CD14-positive monocyte (primary cell): ENCODE measurements around the gene ATG101. TPM values are rescaled to one million over a fixed set of nuclear protein-coding genes. Genes with fewer than 3 reads are reported as not detected.

ENCODE experiments used
- DNase-seq, 3 donors: peaks; one replicate each; pipeline ENCODE4 v3.0.0-alpha.2; 2011 to 2022
- H2AFZ ChIP-seq: 2 replicates; pipeline ENCODE4 v1.6.0; 2012; ENCODE audit warnings: mild to moderate bottlenecking, low read depth, low read length, inconsistent platforms; ENCODE audit not compliant: insufficient read depth, poor library complexity, severe bottlenecking
- H3K27ac ChIP-seq, 2 donors: 1 replicate in 1 of 2; 2 replicates in 1 of 2; pipeline ENCODE4 v1.5.1; 2012 to 2013; ENCODE audit warnings: low read length in 2 of 2, control low read depth in 1 of 2, inconsistent platforms in 1 of 2, low read depth in 1 of 2, mild to moderate bottlenecking in 1 of 2
- H3K27me3 ChIP-seq, 2 donors: one replicate each; pipeline versions ENCODE4 v1.6.0 to v1.6.1; 2011 to 2013; ENCODE audit warnings: low read length in 2 of 2; ENCODE audit not compliant: control insufficient read depth in 2 of 2, insufficient read depth in 2 of 2
- H3K36me3 ChIP-seq, 2 donors: replicated peaks in 1 of 2; 1 replicate in 1 of 2; 2 replicates in 1 of 2; pipeline versions ENCODE4 v1.5.1 to v1.6.1; 2012 to 2013; ENCODE audit warnings: low read length in 2 of 2, control low read depth in 1 of 2, inconsistent platforms in 1 of 2, mild to moderate bottlenecking in 1 of 2; ENCODE audit not compliant: insufficient read depth in 2 of 2, control insufficient read depth in 1 of 2
- H3K4me1 ChIP-seq, 2 donors: 1 replicate in 1 of 2; 2 replicates in 1 of 2; pipeline versions ENCODE4 v1.5.1 to v1.6.1; 2012 to 2013; ENCODE audit warnings: low read length in 2 of 2, control low read depth in 1 of 2, inconsistent platforms in 1 of 2, mild to moderate bottlenecking in 1 of 2, moderate library complexity in 1 of 2; ENCODE audit not compliant: insufficient read depth in 2 of 2, control insufficient read depth in 1 of 2
- H3K4me2 ChIP-seq: replicated peaks from 2 replicates; pipeline ENCODE3; 2012; ENCODE audit warnings: low read length, moderate library complexity, mild to moderate bottlenecking; ENCODE audit not compliant: poor library complexity, severe bottlenecking; ENCODE audit errors: extremely low read depth
- H3K4me3 ChIP-seq, 3 experiments: fragments of 200-600 bp in 1 of 3; sonication (generic) in 1 of 3; replicated peaks in 1 of 3; 1 replicate in 2 of 3; 2 replicates in 1 of 3; pipeline ENCODE4 v1.5.1; 2011 to 2013; ENCODE audit warnings: low read length in 3 of 3, mild to moderate bottlenecking in 3 of 3, control low read depth in 2 of 3, low read depth in 2 of 3, inconsistent platforms in 1 of 3, moderate library complexity in 1 of 3
- H3K79me2 ChIP-seq: 2 replicates; pipeline ENCODE4 v1.6.0; 2012; ENCODE audit warnings: mild to moderate bottlenecking, control low read depth, inconsistent platforms, low read length, moderate library complexity; ENCODE audit not compliant: insufficient read depth
- H3K9ac ChIP-seq: 2 replicates; pipeline ENCODE4 v1.6.0; 2017; ENCODE audit warnings: low read length, mild to moderate bottlenecking; ENCODE audit not compliant: insufficient read depth, poor library complexity, severe bottlenecking
- H3K9me3 ChIP-seq, 2 donors: replicated peaks in 1 of 2; 1 replicate in 1 of 2; 2 replicates in 1 of 2; pipeline versions ENCODE4 v1.5.1 to v1.6.1; 2012 to 2013; ENCODE audit warnings: low read length in 2 of 2, control low read depth in 1 of 2; ENCODE audit not compliant: control insufficient read depth in 1 of 2, insufficient read depth in 1 of 2
- H4K20me1 ChIP-seq: 2 replicates; pipeline ENCODE4 v1.6.0; 2012; ENCODE audit warnings: mild to moderate bottlenecking, low read length, control low read depth, moderate library complexity; ENCODE audit not compliant: insufficient read depth
- H3K27ac Mint-ChIP-seq, 7 donors: one replicate each; pipeline ENCODE4 v1.8.0; 2020; ENCODE audit warnings: mild to moderate bottlenecking in 7 of 7, mixed read lengths in 7 of 7, moderate library complexity in 6 of 7, inconsistent platforms in 2 of 7
- H3K27me3 Mint-ChIP-seq, 3 donors: one replicate each; pipeline ENCODE4 v1.8.0; 2021 to 2022; ENCODE audit warnings: low read depth in 3 of 3, mild to moderate bottlenecking in 3 of 3, mixed read lengths in 3 of 3, moderate library complexity in 3 of 3, inconsistent platforms in 1 of 3
- H3K36me3 Mint-ChIP-seq, 2 donors: one replicate each; pipeline ENCODE4 v1.8.0; 2020; ENCODE audit warnings: mixed read lengths in 2 of 2, inconsistent platforms in 1 of 2, mild to moderate bottlenecking in 1 of 2
- H3K4me1 Mint-ChIP-seq: one replicate; pipeline ENCODE4 v1.8.0; 2020; ENCODE audit warnings: mild to moderate bottlenecking, mixed read lengths
- H3K4me3 Mint-ChIP-seq, 2 donors: one replicate each; pipeline ENCODE4 v1.8.0; 2020; ENCODE audit warnings: mild to moderate bottlenecking in 2 of 2, mixed read lengths in 2 of 2, moderate library complexity in 1 of 2
- H3K9me3 Mint-ChIP-seq, 7 donors: one replicate each; pipeline ENCODE4 v1.8.0; 2020 to 2022; ENCODE audit warnings: mixed read lengths in 7 of 7, mild to moderate bottlenecking in 6 of 7, moderate library complexity in 6 of 7, inconsistent platforms in 2 of 7
- CTCF ChIP-seq: fragments of 200-600 bp; IDR thresholded peaks from one replicate; pipeline ENCODE4 v1.8.0; 2022; ENCODE audit warnings: antibody characterized with exemption, mild to moderate bottlenecking
- WGBS: methylation state at CpG from one replicate; pipeline ENCODE4 v1.1.5; 2013; ENCODE audit warnings: missing lambda C conversion rate; ENCODE audit not compliant: insufficient coverage; 5-methylcytosine and 5-hydroxymethylcytosine counted together
- intact Hi-C, 2 donors: fragments of 100-400 bp; cut with micrococcal nuclease; formaldehyde crosslinking; loops; one replicate each; pipeline versions ENCODE4 v1.15.0 to v1.15.1; 2023
- polyA plus RNA-seq, 3 donors: library from polyadenylated mRNA; depleted of rRNA in 1 of 3; unstranded in 2 of 3; stranded (reverse) in 1 of 3; fragments of 300-500 nt in 2 of 3; fragments of >200 nt in 1 of 3; fragmentation: Illumina TruSeq in 2 of 3; gene quantifications; 1 replicate in 2 of 3; 2 replicates in 1 of 3; pipeline ENCODE4 v1.2.3, GENCODE V29; 2012 to 2021

Gene ATG101
- polyA plus RNA-seq, 3 donors, result 20.5 to 120 (median 26.4) TPM

DNA sequence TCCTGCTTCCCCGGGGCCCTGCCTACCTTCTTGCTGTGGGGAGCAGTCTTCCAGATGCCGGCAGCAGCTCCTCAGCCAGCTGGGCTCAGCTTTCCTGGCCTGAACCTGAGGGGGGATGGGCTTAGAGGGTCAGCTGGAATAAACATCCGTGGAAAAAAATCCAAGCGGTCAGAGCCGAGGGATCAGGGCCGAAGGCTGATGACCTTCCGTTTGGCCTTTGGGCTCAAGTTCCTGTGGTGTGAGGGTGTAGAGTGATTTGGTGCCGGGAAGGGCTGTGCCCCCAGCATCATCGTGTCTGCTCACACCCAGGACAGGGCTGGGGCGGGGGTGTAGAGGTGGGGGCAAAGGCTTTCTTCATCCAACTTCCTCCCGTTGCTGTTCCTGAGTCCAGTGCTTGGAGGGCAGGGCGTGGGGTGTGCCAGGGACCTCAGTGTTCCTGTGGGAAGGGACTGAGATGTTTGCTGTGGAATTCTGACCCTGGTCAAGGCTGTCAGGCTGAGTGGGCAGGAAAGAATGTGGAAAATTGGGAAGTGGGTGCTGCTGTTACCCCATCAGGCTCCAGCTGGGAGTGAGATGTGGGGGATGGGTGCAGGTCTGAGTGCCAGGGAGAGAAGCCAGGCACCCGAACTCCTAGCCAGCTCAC is 12.4 kb downstream of the ATG101 start:
- no peaks in the 10 kb centered on the region for H3K79me2 ChIP-seq
- H3K27ac Mint-ChIP-seq, result peak overlapping the region in 3 of 7 donors; percentile 21 to 79 (median 49)
- 84% methylated on average over 10 of the region's 13 CpGs for WGBS
- peaks cover 0 to 1% (median 0%) of the 10 kb centered on the region in 7 donors for H3K9me3 Mint-ChIP-seq
- peaks cover 21 to 22% of the 10 kb centered on the region in 2 donors for H3K36me3 Mint-ChIP-seq
- no peak overlapping the region for H2AFZ ChIP-seq
- peaks cover 6% of the 10 kb centered on the region for H4K20me1 ChIP-seq
- no peak overlapping the region for H3K4me3 Mint-ChIP-seq
- TF ChIP-seq CTCF, result no peak
- H3K4me3 ChIP-seq, result no peak overlapping the region
- intact Hi-C loops, result no loop called here
- H3K9me3 ChIP-seq, result no peaks in the 10 kb centered on the region
- no peak for DNase-seq
- H3K4me1 ChIP-seq, result peaks cover 15 to 18% of the 10 kb centered on the region in 2 donors
- H3K4me1 Mint-ChIP-seq, result peaks cover 18% of the 10 kb centered on the region
- H3K36me3 ChIP-seq, result peaks cover 18 to 24% of the 10 kb centered on the region in 2 donors
- no peak overlapping the region for H3K27ac ChIP-seq
- no peaks in the 10 kb centered on the region for H3K27me3 ChIP-seq
- H3K9ac ChIP-seq, result no peak overlapping the region
- H3K4me2 ChIP-seq, result no peak overlapping the region
- H3K27me3 Mint-ChIP-seq, result peaks cover 6 to 9% (median 7%) of the 10 kb centered on the region in 3 donors

DNA sequence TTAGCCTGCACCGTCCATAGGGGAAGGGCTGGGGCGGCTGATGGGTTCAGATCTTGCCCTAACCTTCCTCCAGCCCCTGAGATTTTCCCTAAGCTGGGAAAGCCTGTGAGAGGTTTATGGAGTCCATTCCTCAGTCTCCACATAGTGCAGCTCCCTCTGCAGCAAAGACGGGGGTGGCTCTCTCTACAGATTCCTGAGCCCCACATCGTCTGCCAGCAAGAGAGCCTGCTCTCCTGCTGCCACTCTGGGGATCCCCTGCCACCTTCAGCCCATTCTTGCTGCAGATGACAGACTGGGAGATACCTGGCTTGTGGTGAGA is 12.8 kb downstream of the ATG101 start:
- Histone ChIP-seq H3K9ac (no peak overlapping the region), H3K4me3 (no peak overlapping the region)

More for the DNA sequence above, 12.8 kb downstream of the ATG101 start:
- Histone ChIP-seq H3K4me1 (peaks cover 15 to 18% of the 10 kb centered on the region in 2 donors), H3K27ac (no peak overlapping the region), H3K9me3 (no peaks in the 10 kb centered on the region), H3K4me2 (no peak overlapping the region), H3K27me3 (no peaks in the 10 kb centered on the region), H3K79me2 (no peaks in the 10 kb centered on the region), H3K36me3 (peaks cover 15 to 20% of the 10 kb centered on the region in 2 donors), H4K20me1 (peaks cover 4% of the 10 kb centered on the region), H2AFZ (no peak overlapping the region)
- TF ChIP-seq CTCF, result no peak
- no peak overlapping the region for H3K27ac Mint-ChIP-seq
- H3K36me3 Mint-ChIP-seq, result peaks cover 17% of the 10 kb centered on the region in 2 donors
- H3K4me1 Mint-ChIP-seq, result peaks cover 18% of the 10 kb centered on the region
- peaks cover 0 to 1% (median 0%) of the 10 kb centered on the region in 7 donors for H3K9me3 Mint-ChIP-seq
- H3K27me3 Mint-ChIP-seq, result peaks cover 7 to 12% (median 8%) of the 10 kb centered on the region in 3 donors
- 82% methylated on average over 3 of the region's 4 CpGs for WGBS
- intact Hi-C loops, result no loop called here
- H3K4me3 Mint-ChIP-seq, result no peak overlapping the region
- DNase-seq, result no peak
